ENCODE data around the gene HYOU1. TPM values are rescaled to one million over a fixed set of nuclear protein-coding genes. Genes with fewer than 3 reads are reported as not detected.

The HYOU1 gene
- total RNA-seq, 4 donors from 2014 or later = 10.8 to 91.4 (median 61.2) TPM

GRCh38 chr11:119091178-119091577, 34.2 kb upstream of the HYOU1 start:
- Histone ChIP-seq H3K27me3 (no peaks in the 10 kb centered on the region), H3K36me3 (no peaks in the 10 kb centered on the region), H3K27ac (no peak overlapping the region), H3K9me3 (no peaks in the 10 kb centered on the region), H3K4me3 (no peak overlapping the region), H3K4me1 (peaks cover 0 to 4% of the 10 kb centered on the region in 2 donors)
- intact Hi-C loops (cut with DNase I; ENCODE audit: low total_unique reads) = loop anchor here (10.0 kb wide), 1 partner anchor 244 kb away; the partner anchor contains the start of gene RNF26
- DNase-seq = no peak
- TF ChIP-seq CTCF (IDR thresholded peaks at IDR 0.05) = no peak
- no peak for TF ChIP-seq POLR2A (IDR thresholded peaks at IDR 0.05)

GRCh38 chr11:119089319-119089718, 32.3 kb upstream of the HYOU1 start:
- H3K9me3 ChIP-seq = no peaks in the 10 kb centered on the region
- H3K36me3 ChIP-seq = no peaks in the 10 kb centered on the region
- peaks cover 0 to 11% of the 10 kb centered on the region in 2 donors for H3K4me1 ChIP-seq
- H3K27ac ChIP-seq = no peak overlapping the region
- DNase-seq = no peak
- H3K27me3 ChIP-seq = no peaks in the 10 kb centered on the region
- intact Hi-C loops (cut with DNase I; ENCODE audit: low total_unique reads) = no loop called here
- H3K4me3 ChIP-seq = no peak overlapping the region
- TF ChIP-seq POLR2A (IDR thresholded peaks at IDR 0.05) (no peak), CTCF (IDR thresholded peaks at IDR 0.05) (no peak)

GRCh38 chr11:119088406-119088805, 31.4 kb upstream of the HYOU1 start:
- Histone ChIP-seq H3K4me1 (peaks cover 0 to 11% of the 10 kb centered on the region in 2 donors), H3K27ac (no peak overlapping the region), H3K9me3 (no peaks in the 10 kb centered on the region), H3K27me3 (no peaks in the 10 kb centered on the region), H3K4me3 (no peak overlapping the region), H3K36me3 (no peaks in the 10 kb centered on the region)
- no peak for TF ChIP-seq CTCF (IDR thresholded peaks at IDR 0.05)
- intact Hi-C loops (cut with DNase I; ENCODE audit: low total_unique reads) = no loop called here
- DNase-seq = no peak

- no peak for DNase-seq
- intact Hi-C loops (cut with DNase I; ENCODE audit: low total_unique reads) = no loop called here
- Histone ChIP-seq H3K27ac (no peak overlapping the region), H3K4me1 (peaks cover 0 to 7% of the 10 kb centered on the region in 2 donors), H3K9me3 (no peaks in the 10 kb centered on the region), H3K36me3 (no peaks in the 10 kb centered on the region), H3K27me3 (no peaks in the 10 kb centered on the region), H3K4me3 (no peak overlapping the region)
- TF ChIP-seq CTCF (IDR thresholded peaks at IDR 0.05) (no peak), POLR2A (IDR thresholded peaks at IDR 0.05) (no peak)
Observed at GRCh38 chr11:119087747-119088241, 30.8 kb upstream of the HYOU1 start.

GRCh38 chr11:119087123-119087522, 30.1 kb upstream of the HYOU1 start:
- no peaks in the 10 kb centered on the region for H3K36me3 ChIP-seq
- H3K9me3 ChIP-seq = no peaks in the 10 kb centered on the region
- TF ChIP-seq CTCF (IDR thresholded peaks at IDR 0.05) (no peak), POLR2A (IDR thresholded peaks at IDR 0.05) (no peak)
- H3K4me3 ChIP-seq = no peak overlapping the region
- peaks cover 0 to 7% of the 10 kb centered on the region in 2 donors for H3K4me1 ChIP-seq
- H3K27me3 ChIP-seq = no peaks in the 10 kb centered on the region
- intact Hi-C loops (cut with DNase I; ENCODE audit: low total_unique reads) = no loop called here
- H3K27ac ChIP-seq = no peak overlapping the region
- DNase-seq = no peak

Measured in uterus (tissue), 4 donors.